Lower leg skin (tissue), 4 donors: ENCODE data around the gene KRTAP5-8. TPM values are rescaled to one million over a fixed set of nuclear protein-coding genes. Genes with fewer than 3 reads are reported as not detected.
"Not testable (repeated sequence)": the region's sequence is repeated elsewhere in the genome, so short reads cannot be mapped to it uniquely, and the experiment has no call there.

Experiments used
- DNase-seq, 2 donors: peaks; one replicate each; pipeline ENCODE4 v3.0.0-alpha.2; 2019; ENCODE audit warnings: low spot score in 2 of 2
- H3K4me3 ChIP-seq: fragments of 200-600 bp; sonication (generic); 2 replicates; pipeline ENCODE4 v1.5.1; 2017; ENCODE audit warnings: mild to moderate bottlenecking, low read depth; ENCODE audit not compliant: poor library complexity, severe bottlenecking
- CTCF ChIP-seq, 3 donors: fragments of 450-650 bp; IDR thresholded peaks; one replicate each; pipeline ENCODE4 v1.5.1; 2016; ENCODE audit warnings: antibody characterized with exemption in 3 of 3, mild to moderate bottlenecking in 3 of 3, moderate library complexity in 2 of 3
- POLR2A ChIP-seq, 2 donors: fragments of 450-650 bp; IDR thresholded peaks; one replicate each; pipeline ENCODE4 v1.6.1; 2016 to 2017; ENCODE audit warnings: antibody characterized with exemption in 2 of 2, mild to moderate bottlenecking in 1 of 2, moderate library complexity in 1 of 2
- WGBS, 2 donors: methylation state at CpG; one replicate each; pipeline ENCODE4 v1.1.5; 2018; 5-methylcytosine and 5-hydroxymethylcytosine counted together
- intact Hi-C: fragments of 100-400 bp; cut with DNase I; formaldehyde crosslinking; loops from one replicate; pipeline ENCODE4 v1.15.0; 2023; ENCODE audit warnings: low total_unique reads
- total RNA-seq, 4 donors: library from RNA; depleted of rRNA; stranded (reverse); fragments of >200 nt; gene quantifications; one replicate each; pipeline ENCODE4 v1.1.0, GENCODE V29; 2016

The KRTAP5-8 gene
- total RNA-seq, 4 donors from 2014 or later = 1.1 to 12.4 TPM; not detected in 2

GRCh38 chr11:71563406-71563805, 25.6 kb downstream of the KRTAP5-8 start:
- no peak overlapping the region for H3K4me3 ChIP-seq
- DNase-seq = no peak
- WGBS, 2 donors = 30 to 31% methylated on average over 8 of the region's 8 CpGs
- TF ChIP-seq CTCF (IDR thresholded peaks at IDR 0.05) (no peak), POLR2A (IDR thresholded peaks at IDR 0.05) (no peak)
- intact Hi-C loops = no loop called here

- no peak for DNase-seq
- WGBS, 2 donors = 83 to 87% methylated on average over 4 of the region's 4 CpGs
- no peak overlapping the region for H3K4me3 ChIP-seq
- TF ChIP-seq CTCF (IDR thresholded peaks at IDR 0.05) (no peak), POLR2A (IDR thresholded peaks at IDR 0.05) (no peak)
- intact Hi-C loops = no loop called here
These were observed 26.6 kb downstream of the KRTAP5-8 start for GRCh38 chr11:71564430-71564829.

- 49 to 59% methylated on average over 2 to 3 of the region's 5 CpGs for WGBS, 2 donors
- H3K4me3 ChIP-seq = no peak within 1 kb of the TSS
- TF ChIP-seq CTCF (IDR thresholded peaks at IDR 0.05) = no peak
- TF ChIP-seq POLR2A (IDR thresholded peaks at IDR 0.05) = no peak
- intact Hi-C loops = no loop called here
- DNase-seq = no peak
These were observed 27.4 kb downstream of the KRTAP5-8 start, which contains the start of gene KRTAP5-10 for GRCh38 chr11:71565263-71565662. KRTAP5-10 (plus strand) TSS chr11:71565563; CDS start chr11:71565588, 25 bp downstream.

- TF ChIP-seq CTCF (IDR thresholded peaks at IDR 0.05) (no peak), POLR2A (IDR thresholded peaks at IDR 0.05) (no peak)
- DNase-seq = no peak
- intact Hi-C loops = no loop called here
- 41 to 64% methylated on average over 9 to 10 of the region's 10 CpGs for WGBS, 2 donors
- H3K4me3 ChIP-seq = no peak overlapping the region
These were observed 28.3 kb downstream of the KRTAP5-8 start for GRCh38 chr11:71566081-71566620.

- WGBS, 2 donors = 63 to 77% methylated on average over 15 to 21 of the region's 21 CpGs
- DNase-seq, H3K4me3 ChIP-seq, intact Hi-C loops: not testable (repeated sequence)
These were observed 29.1 kb downstream of the KRTAP5-8 start for GRCh38 chr11:71566626-71567599.

- DNase-seq, H3K4me3 ChIP-seq, intact Hi-C loops: not testable (repeated sequence)
- WGBS, 2 donors = 68 to 75% methylated on average over 8 of the region's 8 CpGs
These were observed 29.8 kb downstream of the KRTAP5-8 start for GRCh38 chr11:71567633-71568032.
